8988T (cell line): Measurements from ENCODE around the gene TTLL9.
"Not testable (repeated sequence)": the region's sequence is repeated elsewhere in the genome, so short reads cannot be mapped to it uniquely, and the experiment has no call there.

Experiments
- DNase-seq: peaks from one replicate; pipeline ENCODE4 v3.0.0; 2011

The TTLL9 gene

DNA sequence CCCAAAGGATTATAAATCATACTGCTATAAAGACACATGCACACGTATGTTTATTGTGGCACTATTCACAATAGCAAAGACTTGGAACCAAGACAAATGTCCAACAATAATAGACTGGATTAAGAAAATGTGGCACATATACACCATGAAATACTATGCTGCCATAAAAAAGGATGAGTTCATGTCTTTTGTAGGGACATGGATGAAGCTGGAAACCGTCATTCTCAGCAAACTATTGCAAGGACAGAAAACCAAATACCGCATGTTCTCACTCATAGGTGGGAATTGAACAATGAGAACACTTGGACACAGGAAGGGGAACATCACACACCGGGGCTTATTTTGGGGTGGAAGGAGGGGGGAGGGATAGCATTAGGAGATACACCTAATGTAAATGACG is 51.0 kb downstream of the TTLL9 start:
- DNase-seq, result not testable (repeated sequence)

DNA sequence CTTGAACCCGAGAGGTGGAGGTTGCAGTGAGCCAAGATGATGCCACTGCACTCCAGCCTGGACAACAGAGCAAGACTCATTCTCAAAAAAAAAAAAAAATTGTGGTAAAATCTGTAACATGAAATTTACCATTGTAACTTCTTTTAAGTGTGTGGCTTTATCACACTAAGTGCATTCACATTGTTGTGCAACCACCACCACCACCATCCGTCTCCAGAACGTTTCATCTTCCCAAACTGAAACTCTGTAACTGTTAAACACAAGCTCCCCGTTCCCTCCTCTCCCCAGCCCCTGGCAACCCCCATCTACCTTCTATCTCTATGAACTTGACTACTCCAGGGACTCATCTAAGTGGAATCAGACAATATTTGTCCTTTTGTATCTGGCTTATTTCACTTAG is 51.7 kb downstream of the TTLL9 start:
- no peak for DNase-seq

DNA sequence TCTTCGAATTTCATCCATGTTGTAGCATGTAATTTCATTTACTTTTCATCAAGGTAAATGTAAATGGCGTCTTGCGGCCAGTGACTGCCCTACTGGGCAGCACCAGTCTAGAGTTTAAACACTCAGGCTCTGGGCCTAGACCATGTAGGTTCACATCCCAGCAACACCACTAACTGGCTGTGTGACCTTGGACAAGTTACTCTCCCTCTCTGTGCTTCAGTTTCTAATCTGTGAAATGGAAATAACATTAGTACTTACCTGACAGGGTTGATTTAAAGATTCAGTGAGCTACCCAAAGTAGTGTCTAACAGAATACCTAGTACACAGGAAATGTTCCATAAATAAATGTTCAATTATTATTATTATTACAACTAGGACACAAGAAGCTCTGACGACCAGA is 52.2 kb downstream of the TTLL9 start:
- DNase-seq, result no peak

GRCh38 chr20:31923388-31924331 is 53.2 kb downstream of the TTLL9 start:
- DNase-seq, result no peak

DNA sequence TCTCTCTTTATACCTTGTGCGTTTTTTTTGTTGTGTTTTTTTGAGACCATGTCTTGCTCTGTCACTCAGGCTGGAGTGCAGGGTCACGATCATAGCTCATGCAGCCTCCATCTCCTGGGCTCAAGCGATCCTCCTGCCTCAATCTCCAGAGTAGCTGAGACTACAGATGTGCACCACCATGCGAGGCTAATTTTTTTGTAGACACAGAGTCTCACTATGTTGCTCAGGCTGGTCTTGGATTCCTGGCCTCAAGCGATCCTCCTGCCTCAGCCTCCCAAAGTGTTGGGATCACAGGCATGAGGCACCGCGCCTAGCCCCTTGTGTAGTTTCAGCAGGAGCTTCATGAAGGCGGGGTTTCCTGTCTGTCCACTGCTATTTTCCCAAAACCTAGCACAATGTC is 54.1 kb downstream of the TTLL9 start:
- DNase-seq, result no peak

- DNase-seq, result no peak
Observed at GRCh38 chr20:31925631-31926030, 55.2 kb downstream of the TTLL9 start.

DNA sequence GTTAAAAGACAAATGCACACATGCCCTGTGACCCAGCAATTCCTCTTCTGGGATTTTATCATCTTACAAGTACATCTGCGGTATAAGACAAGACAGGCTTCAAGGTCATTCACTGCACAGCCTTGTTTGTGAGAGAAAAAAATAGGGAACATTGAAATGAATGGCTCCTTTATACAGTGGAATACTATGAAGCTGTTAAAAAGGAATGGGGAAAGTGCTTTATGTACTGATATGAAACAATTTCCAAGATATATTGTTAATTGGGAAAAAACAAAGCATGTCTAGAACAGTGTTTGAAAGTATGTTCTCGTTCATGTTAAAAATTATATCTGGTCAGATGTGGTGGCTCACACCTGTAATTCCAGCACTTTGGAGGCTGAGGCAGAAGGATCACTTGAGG is 56.1 kb downstream of the TTLL9 start:
- DNase-seq, result no peak

- no peak for DNase-seq
Observed at GRCh38 chr20:31927627-31928159, 57.3 kb downstream of the TTLL9 start.

DNA sequence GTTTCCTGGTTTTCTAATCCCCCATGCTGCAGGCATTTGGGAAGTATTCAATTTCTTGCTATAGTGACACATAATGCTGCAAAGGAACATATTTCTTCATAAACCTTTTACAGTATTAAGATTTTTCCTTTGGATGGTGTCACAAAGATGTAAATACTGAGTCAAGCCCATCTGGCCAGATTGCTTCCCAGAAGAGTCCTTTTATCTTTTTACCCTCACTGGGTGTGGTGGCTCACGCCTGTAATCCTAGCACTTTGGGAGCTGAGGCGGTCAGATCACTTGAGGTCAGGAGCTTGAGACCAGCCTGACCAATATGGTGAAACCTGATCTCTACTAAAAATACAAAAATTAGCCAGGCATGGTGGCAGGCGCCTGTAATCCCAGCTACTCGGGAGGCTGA is 59.2 kb downstream of the TTLL9 start:
- DNase-seq, result not testable (repeated sequence)

DNA sequence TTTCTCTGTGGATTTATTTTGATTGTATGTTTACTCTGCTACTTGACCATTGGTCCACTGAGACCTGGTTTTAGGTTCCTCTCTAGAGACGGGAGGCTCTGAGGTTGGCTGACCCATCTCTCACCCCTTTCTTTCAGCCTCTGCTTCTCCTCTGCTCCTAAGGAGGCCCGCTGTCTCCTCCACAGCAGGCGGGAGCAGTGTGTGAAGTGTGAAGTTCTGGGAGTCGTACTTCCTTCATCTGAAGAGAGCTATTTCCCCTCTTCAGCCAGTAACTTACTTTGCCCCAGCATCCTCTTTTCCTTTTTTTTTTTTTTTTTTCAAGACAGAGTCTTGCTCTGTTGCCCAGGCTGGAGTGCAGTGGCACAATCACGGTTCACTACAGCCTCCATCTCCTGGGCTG is 60.3 kb downstream of the TTLL9 start:
- no peak for DNase-seq

DNA sequence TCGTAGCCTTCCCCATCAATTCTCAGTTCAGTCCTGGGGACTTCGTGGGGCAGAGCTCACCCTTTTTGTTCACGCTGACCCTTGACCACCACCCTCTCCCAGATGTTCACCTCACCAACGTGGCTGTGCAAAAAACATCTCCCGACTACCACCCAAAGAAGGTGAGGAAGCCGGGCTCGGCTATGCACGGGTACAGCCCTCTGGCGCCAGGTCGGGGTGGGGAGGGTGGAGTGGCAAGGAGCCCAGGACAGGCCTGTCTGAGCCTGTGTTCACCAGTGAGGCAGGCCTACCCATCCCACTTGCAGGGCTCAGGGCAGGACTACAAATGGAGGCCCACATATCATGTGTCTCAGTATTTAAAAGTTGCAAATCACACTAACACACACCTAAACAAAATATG is 63.3 kb downstream of the TTLL9 start:
- DNase-seq, result no peak

- DNase-seq, result no peak
Observed at GRCh38 chr20:31934491-31934890, 64.1 kb downstream of the TTLL9 start.

DNA sequence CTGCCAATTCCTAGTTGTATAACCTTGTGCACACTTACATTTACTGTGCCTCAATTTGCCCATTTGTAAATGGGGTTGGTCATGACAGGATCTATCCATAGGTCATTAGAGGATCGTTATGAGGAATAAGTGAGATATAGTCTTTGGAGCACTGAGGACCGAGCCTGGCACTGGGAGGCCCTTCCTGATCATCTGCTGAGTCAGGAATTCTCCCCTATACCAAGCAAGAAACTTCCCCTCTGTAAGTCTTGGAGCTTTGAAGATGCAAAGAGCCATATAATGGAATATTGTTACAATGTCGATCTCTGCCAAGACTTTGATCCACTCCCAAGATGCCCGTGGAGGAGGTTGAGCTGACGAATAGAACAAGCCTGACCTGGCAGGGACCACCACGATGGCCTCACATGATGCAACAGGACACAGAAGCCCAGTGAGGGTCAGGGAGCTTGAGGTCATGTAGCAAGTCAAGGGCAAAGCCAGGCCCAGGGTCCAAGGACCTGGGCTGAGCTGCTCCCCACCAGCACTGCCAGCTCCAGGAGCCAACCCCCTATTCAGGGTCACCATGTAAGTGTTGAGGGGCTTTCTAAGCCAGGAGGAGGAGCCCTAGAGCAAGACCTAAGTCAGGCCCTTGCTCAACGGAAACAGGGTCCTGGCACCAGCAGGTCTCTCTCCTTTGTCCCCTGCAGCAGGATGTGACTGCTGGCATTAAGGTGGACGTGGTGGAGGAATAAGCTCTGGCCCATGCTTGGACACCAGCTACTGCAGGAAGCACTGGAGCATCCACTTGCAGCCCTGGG is 64.7 kb downstream of the TTLL9 start:
- no peak for DNase-seq

DNA sequence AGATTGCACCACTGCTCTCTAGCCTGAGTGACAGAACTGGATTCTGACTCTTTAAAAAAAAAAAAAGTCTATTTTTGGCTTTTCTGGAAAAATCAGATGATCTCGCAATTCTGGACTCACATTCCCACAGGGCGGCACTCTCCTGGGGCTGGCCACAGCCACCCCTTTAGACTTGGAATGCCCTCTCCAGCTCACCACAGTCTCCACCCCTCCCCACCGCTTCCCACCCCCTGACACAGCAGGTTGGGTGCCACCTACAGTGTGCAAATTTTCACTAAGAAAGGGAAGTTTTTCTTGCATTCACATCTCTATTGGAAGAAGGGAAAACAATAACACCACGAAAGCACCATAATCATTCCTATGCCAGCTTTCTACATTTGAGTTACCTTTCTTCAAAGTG is 66.0 kb downstream of the TTLL9 start:
- no peak for DNase-seq

- no peak for DNase-seq
Observed at GRCh38 chr20:31937820-31938219, 67.4 kb downstream of the TTLL9 start.

- DNase-seq, result no peak
Observed at GRCh38 chr20:31939661-31940060, 69.2 kb downstream of the TTLL9 start.

DNA sequence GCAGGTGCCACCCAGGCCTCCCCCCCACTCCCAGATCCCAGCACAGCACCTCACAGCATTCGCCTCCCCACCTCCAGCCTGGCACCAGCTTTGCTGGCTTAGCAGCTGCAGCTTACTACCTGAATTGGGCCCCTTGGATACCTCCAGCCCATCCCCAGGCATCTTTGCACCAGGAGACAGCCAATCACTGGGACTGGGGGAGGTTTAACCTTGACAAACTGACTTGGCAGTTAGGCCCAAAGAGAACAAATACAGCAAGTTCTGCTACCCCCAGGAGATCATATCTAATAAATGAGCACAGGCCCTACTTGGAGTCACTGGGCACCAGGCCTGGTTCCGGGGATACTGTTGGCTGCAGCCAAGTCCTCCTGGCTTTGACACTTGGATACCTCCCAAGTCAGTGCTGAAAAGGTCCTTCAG is 72.6 kb downstream of the TTLL9 start:
- no peak for DNase-seq

DNA sequence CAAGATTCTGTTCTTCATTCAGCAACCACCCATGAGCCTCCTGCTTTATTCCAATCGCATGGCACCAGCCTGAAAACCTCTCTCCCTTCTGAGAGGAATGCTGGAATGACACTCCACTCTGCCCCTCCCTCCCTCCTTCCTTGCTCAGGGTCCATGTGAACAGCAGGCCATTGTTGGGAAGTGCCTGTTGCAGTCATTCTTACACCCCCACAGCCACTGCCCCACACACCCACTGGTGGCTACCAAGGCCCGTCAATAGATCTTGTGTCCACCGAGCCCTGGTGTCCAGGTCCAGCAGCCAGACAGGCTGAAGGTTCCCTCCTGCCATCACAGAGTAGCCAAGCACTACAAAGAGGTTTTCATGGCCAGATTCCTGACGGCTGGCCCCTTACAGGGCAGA is 74.9 kb downstream of the TTLL9 start:
- no peak for DNase-seq

DNA sequence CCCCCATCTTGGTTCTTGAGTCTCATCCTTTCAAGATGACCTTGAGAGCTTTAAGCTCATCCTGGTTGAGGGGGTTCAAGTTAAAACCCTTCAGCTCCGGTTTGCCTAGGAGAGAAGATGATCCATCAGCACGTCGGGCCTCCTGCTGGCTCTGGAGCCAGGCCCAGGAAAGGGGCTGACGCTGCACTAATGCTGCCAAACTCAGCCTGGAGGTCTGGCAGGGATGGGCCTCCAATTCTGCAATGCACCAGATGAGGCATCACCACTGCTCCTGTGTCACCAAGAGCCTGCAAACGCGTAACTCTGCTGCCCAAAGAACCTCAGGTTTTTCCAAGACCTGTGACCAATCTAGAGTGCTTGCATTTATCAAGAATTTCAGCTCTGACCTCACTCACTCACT is 75.4 kb downstream of the TTLL9 start:
- DNase-seq, result no peak

- DNase-seq, result no peak
Observed at GRCh38 chr20:31948008-31948407, 77.6 kb downstream of the TTLL9 start.

- DNase-seq, result no peak
Observed at GRCh38 chr20:31949877-31950646, 79.6 kb downstream of the TTLL9 start.

GRCh38 chr20:31951203-31951529 is 80.7 kb downstream of the TTLL9 start:
- no peak for DNase-seq
